H4 (cell line): Measurements from ENCODE around the gene ATP9A. TPM values are rescaled to one million over a fixed set of nuclear protein-coding genes. Genes with fewer than 3 reads are reported as not detected.
"Not testable (repeated sequence)": the region's sequence is repeated elsewhere in the genome, so short reads cannot be mapped to it uniquely, and the experiment has no call there.

Experiments
- DNase-seq: peaks from one replicate; pipeline ENCODE4 v3.0.0-alpha.2; 2015; ENCODE audit warnings: low spot score
- total RNA-seq: library from RNA; depleted of rRNA; stranded (reverse); fragments of >200 nt; shearing (Covaris generic); gene quantifications from 2 replicates; pipeline ENCODE4 v1.2.3, GENCODE V29; 2014

ATP9A gene
- total RNA-seq, 1 experiment from 2014 or later = 4.1 TPM

- DNase-seq = no peak
Measured at GRCh38 chr20:51756653-51757052, 11.5 kb downstream of the ATP9A start.

GRCh38 chr20:51753220-51753619 lies 15.0 kb downstream of the ATP9A start:
- DNase-seq = not testable (repeated sequence)

GRCh38 chr20:51752343-51752951 lies 15.7 kb downstream of the ATP9A start:
- DNase-seq = peak; percentile 41

- DNase-seq = no peak
Measured at GRCh38 chr20:51750770-51751388, 17.3 kb downstream of the ATP9A start.

GRCh38 chr20:51750037-51750769 lies 18.0 kb downstream of the ATP9A start:
- DNase-seq = peak; percentile 99

GRCh38 chr20:51749674-51750036 lies 18.5 kb downstream of the ATP9A start:
- DNase-seq = no peak

- no peak for DNase-seq
Measured at GRCh38 chr20:51747182-51747911, 20.8 kb downstream of the ATP9A start.

- DNase-seq = no peak
Measured at GRCh38 chr20:51745804-51746203, 22.4 kb downstream of the ATP9A start.

- DNase-seq = no peak
Measured at GRCh38 chr20:51740838-51741237, 27.4 kb downstream of the ATP9A start.

GRCh38 chr20:51740308-51740707 lies 27.9 kb downstream of the ATP9A start:
- DNase-seq = not testable (repeated sequence)

GRCh38 chr20:51739722-51740249 lies 28.4 kb downstream of the ATP9A start:
- DNase-seq = no peak

- DNase-seq = no peak
Measured at GRCh38 chr20:51738877-51739447, 29.2 kb downstream of the ATP9A start.

- not testable (repeated sequence) for DNase-seq
Measured at GRCh38 chr20:51738261-51738660, 29.9 kb downstream of the ATP9A start.

- DNase-seq = no peak
Measured at GRCh38 chr20:51736947-51737346, 31.2 kb downstream of the ATP9A start.

GRCh38 chr20:51735728-51736600 lies 32.2 kb downstream of the ATP9A start:
- DNase-seq = no peak

- DNase-seq = no peak
Measured at GRCh38 chr20:51734876-51735720, 33.1 kb downstream of the ATP9A start.

GRCh38 chr20:51733070-51733469 lies 35.1 kb downstream of the ATP9A start:
- DNase-seq = no peak

GRCh38 chr20:51732096-51732791 lies 35.9 kb downstream of the ATP9A start:
- no peak for DNase-seq

GRCh38 chr20:51731731-51732095 lies 36.5 kb downstream of the ATP9A start:
- DNase-seq = no peak
